Activated CD8-positive, alpha-beta memory T cell treated with anti-CD3 and anti-CD28 coated beads for 48 hours (primary cell): ENCODE measurements around the gene INTS2.
A peak's percentile ranks its signal among the peaks of the same experiment; 100 is the strongest.
"Not testable (repeated sequence)": the region's sequence is repeated elsewhere in the genome, so short reads cannot be mapped to it uniquely, and the experiment has no call there.

Experiments
- DNase-seq, 3 experiments: peaks; one replicate each; pipeline ENCODE4 v3.0.0-alpha.2; 2020; ENCODE audit warnings: low read depth in 2 of 3, low spot score in 2 of 3

The INTS2 gene

GRCh38 chr17:61897548-61898180, 30.1 kb downstream of the INTS2 start:
- no peak for DNase-seq

GRCh38 chr17:61895391-61895790, 32.4 kb downstream of the INTS2 start:
- DNase-seq: no peak

- not testable (repeated sequence) for DNase-seq
Observed at GRCh38 chr17:61894310-61894709, 33.5 kb downstream of the INTS2 start.

- not testable (repeated sequence) for DNase-seq
Observed at GRCh38 chr17:61887733-61888132, 40.0 kb downstream of the INTS2 start.

- not testable (repeated sequence) for DNase-seq
Observed at GRCh38 chr17:61885865-61886264, 41.9 kb downstream of the INTS2 start.

- DNase-seq: no peak
Observed at GRCh38 chr17:61884864-61885263, 42.9 kb downstream of the INTS2 start.

GRCh38 chr17:61880589-61881102, 47.1 kb downstream of the INTS2 start:
- no peak for DNase-seq

- no peak for DNase-seq
Observed at GRCh38 chr17:61878984-61879612, 48.7 kb downstream of the INTS2 start.

GRCh38 chr17:61878520-61878919, 49.3 kb downstream of the INTS2 start:
- no peak for DNase-seq

GRCh38 chr17:61877837-61878236, 49.9 kb downstream of the INTS2 start:
- no peak for DNase-seq

- no peak for DNase-seq
Observed at GRCh38 chr17:61875804-61876203, 52.0 kb downstream of the INTS2 start.

GRCh38 chr17:61875285-61875684, 52.5 kb downstream of the INTS2 start:
- no peak for DNase-seq

- DNase-seq: no peak
Observed at GRCh38 chr17:61874075-61874474, 53.7 kb downstream of the INTS2 start.

GRCh38 chr17:61872099-61872498, 55.7 kb downstream of the INTS2 start:
- no peak for DNase-seq

GRCh38 chr17:61869138-61869537, 58.6 kb downstream of the INTS2 start:
- no peak for DNase-seq

- DNase-seq: no peak
Observed at GRCh38 chr17:61868074-61868473, 59.7 kb downstream of the INTS2 start.

GRCh38 chr17:61867033-61867432, 60.7 kb downstream of the INTS2 start:
- DNase-seq: no peak

GRCh38 chr17:61863801-61864126, 64.0 kb downstream of the INTS2 start:
- peak in 1 of 3 experiments; percentile 1 for DNase-seq

- DNase-seq: peak; percentile 64 to 77 (median 74)
Observed at GRCh38 chr17:61862975-61863800, 64.6 kb downstream of the INTS2 start, which contains the start of gene BRIP1. Gene BRIP1 (minus strand): TSS chr17:61863528. CDS start chr17:61861539, 1,989 bp downstream.

- DNase-seq: no peak
Observed at GRCh38 chr17:61862105-61862574, 65.6 kb downstream of the INTS2 start.

GRCh38 chr17:61860397-61860796, 67.4 kb downstream of the INTS2 start:
- DNase-seq: not testable (repeated sequence)

- DNase-seq: no peak
Observed at GRCh38 chr17:61856035-61856434, 71.7 kb downstream of the INTS2 start.
